ENCODE data around the gene ST14. TPM values are rescaled to one million over a fixed set of nuclear protein-coding genes. Genes with fewer than 3 reads are reported as not detected.
"Not testable (repeated sequence)": the region's sequence is repeated elsewhere in the genome, so short reads cannot be mapped to it uniquely, and the experiment has no call there.

Gene ST14
- polyA plus RNA-seq, 4 donors: 0.82 to 36.0 (median 29.7) TPM

DNA sequence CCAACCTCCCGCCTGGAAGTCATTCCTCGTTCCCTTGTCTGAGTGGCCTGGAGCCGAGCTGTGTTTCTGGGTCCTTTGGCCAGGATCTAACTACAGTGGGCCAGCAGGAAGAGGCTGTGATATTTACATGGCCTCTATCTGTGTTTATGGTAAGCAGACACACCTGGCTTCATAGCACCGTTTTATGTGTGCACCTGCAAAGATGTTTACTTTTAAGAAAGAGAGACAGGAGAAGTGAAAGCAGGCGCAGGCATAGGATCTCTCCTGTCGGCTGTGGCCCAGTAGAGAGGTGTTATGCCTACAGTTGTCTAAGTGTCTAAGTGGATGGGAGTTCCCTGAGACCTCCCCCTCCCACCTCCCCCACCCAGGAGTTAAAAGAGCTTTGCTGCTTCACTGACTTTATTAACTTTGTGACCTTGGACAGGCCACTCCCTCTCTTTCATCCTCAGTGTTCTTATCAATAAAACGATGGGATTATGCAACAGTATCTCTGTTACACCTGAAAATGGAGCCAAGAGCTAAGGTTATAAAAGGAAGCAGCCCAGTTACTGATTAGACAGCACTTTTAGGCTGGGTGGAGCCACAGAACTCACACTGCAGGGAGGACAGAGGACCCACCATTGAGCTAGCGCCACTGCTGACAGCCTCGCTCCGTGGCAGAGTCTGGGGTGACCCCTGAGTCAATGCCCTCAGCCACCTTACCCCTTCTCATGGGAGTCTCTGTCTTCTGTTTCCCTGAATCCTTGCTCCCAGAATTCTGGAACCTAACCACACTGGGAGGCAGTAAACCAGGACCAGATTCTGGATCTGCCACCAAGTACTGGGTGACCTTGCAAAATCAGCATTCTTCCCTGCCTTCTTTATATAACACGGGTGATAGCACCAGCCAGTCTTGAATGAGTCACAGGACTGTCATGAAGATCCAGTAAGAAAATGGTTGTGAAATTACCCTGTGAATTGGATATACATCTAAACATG, 22.0 kb downstream of the ST14 start:
- DNase-seq (ENCODE audit: low read depth in 4 of 4, low spot score in 3 of 4): no peak

DNA sequence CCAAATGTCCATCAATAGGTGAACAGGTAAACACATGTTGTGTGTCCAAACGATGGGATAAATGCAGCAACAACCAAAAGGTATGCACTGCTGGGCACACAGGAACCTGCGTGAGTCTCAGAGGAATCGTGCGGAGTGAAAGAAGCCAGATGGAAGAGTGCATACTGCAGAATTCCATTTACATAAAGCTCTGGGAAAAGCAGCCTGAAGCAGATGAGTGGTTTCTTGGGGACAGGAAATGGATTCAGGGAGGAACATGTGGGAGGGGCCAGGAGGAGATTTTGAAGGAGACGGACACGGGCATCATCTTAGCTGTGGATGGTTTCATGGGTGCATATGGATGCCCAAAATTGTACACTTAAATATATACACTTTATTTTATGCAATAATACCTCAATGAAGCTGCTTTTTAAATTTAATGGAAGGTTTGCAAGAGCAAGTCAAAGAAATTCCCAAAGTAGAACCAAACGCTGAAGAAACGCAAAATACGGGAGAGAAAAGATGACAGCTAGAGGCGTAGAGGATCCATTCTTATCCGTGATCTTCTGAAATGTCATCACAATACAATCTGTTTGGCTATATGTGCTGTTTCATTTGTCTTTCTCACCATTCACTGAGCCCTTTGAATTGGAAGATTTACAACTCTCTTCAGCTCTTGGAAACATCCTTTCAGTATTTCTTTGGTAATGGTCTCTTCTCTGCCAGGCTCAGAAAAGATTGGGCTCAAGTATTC, 24.5 kb downstream of the ST14 start:
- no peak for DNase-seq (ENCODE audit: low read depth in 4 of 4, low spot score in 3 of 4)

DNA sequence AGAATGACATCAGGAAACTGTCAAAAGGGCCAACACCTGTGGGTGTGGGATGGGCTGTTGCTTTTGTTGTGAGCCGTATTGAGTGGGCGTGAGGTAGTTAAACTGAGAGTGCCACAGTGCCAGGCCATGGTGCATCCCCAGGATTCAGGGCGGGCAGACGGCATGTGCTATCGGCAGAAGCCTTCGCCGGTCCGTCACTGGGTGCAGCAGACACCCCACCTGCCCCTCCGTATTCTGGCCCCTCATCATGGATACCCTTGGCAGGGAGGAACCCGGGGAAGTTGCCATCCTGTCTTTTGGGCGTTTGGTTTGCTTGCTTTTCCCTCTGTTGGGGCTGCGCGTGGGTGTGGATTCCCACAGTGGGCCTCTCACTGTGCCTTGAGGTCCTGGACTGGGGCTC, 27.5 kb downstream of the ST14 start:
- DNase-seq (ENCODE audit: low read depth in 4 of 4, low spot score in 3 of 4): no peak

DNA sequence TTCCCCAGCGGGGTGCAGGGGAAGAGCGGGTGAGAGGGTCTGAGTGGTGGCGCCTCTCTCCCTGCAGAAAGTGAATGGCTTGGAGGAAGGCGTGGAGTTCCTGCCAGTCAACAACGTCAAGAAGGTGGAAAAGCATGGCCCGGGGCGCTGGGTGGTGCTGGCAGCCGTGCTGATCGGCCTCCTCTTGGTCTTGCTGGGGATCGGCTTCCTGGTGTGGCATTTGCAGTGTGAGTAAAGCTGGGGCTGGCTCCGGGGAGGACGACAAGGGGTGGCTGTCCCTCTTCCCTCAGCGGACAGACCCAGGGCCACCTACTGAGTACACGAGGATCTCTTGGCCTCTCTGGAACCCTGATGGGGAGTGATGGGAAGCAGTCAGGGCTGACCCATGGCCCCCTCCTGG, 28.5 kb downstream of the ST14 start:
- no peak for DNase-seq (ENCODE audit: low read depth in 4 of 4, low spot score in 3 of 4)

DNA sequence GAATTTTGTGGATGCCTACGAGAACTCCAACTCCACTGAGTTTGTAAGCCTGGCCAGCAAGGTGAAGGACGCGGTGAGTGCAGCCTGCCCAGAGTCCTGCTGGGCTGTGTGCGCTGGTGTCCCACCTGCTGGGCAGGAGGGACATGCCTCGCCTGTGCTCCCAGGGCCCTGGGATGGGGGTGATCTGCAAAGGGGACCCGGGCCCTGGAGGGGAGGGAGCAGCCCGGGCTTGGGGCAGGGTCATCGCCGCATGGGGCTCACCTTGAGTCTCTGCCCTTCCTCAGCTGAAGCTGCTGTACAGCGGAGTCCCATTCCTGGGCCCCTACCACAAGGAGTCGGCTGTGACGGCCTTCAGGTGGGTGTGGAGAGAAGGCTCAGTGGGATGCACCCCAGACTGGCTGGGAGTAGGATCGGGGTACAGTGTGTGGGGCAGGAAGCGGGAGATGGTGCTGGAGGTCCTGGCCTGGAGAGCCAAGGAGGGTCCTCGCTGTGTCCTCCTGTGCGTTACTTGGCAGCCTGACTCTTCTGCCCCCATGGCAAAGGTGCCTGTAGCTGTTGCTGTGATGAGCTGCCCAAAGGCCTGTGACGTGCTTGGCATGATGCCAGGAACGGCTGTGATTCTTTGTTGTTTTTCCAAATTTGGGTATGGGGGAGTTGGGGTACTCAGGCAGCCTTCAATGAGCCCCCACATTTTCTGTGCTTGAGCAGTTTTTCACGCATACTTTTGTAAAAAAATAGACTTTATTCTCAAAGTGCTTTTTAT, 29.2 kb downstream of the ST14 start:
- DNase-seq (ENCODE audit: low read depth in 4 of 4, low spot score in 3 of 4): no peak

DNA sequence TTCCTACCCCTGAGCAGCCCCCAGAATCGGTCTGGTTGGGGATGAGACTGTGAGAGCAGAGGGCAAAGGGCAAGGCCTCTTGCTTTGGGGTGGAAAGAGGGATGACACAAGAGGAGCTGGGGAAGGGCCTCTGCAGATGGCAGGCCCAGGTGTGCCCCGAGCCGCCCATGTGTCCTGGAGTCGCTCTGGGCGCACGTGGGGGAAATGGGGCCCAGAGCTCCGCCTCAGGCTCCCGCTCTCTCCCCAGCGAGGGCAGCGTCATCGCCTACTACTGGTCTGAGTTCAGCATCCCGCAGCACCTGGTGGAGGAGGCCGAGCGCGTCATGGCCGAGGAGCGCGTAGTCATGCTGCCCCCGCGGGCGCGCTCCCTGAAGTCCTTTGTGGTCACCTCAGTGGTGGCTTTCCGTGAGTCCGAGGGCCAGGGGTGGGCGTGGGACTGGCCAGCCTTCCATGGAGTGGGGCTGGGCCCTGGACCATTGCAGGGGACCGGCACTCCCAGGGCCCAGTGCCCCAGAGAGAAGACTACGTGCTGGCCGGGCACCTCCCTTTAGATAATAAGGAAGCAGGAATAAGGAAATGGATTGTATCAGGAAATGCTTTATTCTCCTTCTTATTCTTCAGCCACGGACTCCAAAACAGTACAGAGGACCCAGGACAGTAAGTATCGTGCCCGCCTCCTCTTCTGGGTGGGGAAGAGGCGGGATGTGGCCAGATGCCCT, 30.1 kb downstream of the ST14 start:
- DNase-seq (ENCODE audit: low read depth in 4 of 4, low spot score in 3 of 4): no peak

DNA sequence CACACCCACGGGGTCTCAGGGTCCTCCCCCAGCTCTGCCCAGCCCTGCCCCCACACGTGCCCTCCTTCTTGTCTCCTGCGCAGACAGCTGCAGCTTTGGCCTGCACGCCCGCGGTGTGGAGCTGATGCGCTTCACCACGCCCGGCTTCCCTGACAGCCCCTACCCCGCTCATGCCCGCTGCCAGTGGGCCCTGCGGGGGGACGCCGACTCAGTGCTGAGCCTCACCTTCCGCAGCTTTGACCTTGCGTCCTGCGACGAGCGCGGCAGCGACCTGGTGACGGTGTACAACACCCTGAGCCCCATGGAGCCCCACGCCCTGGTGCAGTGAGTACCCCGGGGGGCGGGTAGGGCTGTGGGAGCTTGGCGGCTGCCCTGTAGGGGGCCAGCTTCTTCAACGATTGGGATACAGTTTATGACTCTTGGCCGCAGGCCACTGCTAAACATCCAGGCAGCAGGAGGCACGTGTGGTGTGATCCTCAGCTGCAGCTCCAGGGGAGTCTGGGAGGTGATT, 30.8 kb downstream of the ST14 start:
- no peak for DNase-seq (ENCODE audit: low read depth in 4 of 4, low spot score in 3 of 4)

DNA sequence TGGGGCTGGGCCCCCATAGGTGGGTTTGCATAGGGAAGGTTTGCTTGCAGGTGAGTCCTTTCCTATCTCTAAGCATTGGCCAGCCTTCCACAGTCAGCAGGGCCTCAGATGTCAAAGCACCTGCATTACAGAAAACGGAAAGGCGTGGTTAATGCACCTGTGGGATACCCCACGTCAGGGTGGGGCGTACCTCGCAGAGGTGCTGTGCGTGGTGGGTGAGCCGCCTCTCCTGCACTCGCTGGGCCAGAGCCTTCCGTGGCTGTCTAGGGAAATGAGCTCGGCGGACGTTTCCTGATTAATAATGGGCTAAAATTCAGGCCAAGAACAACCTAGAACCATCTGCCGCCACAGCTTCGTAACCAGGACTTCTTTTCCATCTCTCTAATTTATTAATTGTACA, 32.3 kb downstream of the ST14 start:
- no peak for DNase-seq (ENCODE audit: low read depth in 4 of 4, low spot score in 3 of 4)

DNA sequence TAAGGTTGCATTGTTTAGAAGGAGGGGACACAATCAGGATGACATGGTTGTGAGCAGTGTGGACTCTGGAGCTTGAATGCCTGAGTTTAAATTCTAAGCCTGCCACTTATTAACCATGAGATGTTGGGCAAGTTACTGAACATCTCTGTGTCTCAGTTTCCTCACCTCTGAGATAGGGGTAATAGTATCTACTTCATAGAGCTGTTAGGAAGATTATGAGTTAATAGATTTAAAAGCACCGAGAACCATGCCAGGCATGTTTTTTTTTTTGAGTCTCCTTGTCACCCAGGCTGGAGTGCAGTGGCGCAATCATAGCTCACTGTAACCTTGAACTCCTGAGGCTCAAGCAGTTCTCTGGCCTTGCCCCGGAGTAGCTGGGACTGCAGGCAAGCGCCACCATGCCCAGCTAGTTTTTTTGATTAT, 33.3 kb downstream of the ST14 start:
- DNase-seq (ENCODE audit: low read depth in 4 of 4, low spot score in 3 of 4): no peak

DNA sequence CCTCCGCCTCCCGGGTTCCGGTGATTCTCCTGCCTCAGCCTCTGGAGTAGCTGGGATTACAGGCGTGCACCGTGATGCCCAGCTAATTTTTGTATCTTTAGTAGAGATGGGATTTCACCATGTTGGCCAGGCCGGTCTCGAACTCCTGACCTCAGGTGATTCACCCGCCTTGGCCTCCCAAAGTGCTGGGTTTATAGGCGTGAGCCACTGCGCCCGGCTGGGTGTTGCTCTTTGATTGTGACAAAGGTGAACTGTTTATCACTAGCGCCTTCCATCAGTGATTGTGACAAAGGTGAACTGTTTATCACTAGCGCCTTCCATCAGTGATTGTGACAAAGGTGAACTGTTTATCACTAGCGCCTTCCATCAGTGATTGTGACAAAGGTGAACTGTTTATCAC, 34.0 kb downstream of the ST14 start:
- DNase-seq (ENCODE audit: low read depth in 4 of 4, low spot score in 3 of 4): not testable (repeated sequence)

DNA sequence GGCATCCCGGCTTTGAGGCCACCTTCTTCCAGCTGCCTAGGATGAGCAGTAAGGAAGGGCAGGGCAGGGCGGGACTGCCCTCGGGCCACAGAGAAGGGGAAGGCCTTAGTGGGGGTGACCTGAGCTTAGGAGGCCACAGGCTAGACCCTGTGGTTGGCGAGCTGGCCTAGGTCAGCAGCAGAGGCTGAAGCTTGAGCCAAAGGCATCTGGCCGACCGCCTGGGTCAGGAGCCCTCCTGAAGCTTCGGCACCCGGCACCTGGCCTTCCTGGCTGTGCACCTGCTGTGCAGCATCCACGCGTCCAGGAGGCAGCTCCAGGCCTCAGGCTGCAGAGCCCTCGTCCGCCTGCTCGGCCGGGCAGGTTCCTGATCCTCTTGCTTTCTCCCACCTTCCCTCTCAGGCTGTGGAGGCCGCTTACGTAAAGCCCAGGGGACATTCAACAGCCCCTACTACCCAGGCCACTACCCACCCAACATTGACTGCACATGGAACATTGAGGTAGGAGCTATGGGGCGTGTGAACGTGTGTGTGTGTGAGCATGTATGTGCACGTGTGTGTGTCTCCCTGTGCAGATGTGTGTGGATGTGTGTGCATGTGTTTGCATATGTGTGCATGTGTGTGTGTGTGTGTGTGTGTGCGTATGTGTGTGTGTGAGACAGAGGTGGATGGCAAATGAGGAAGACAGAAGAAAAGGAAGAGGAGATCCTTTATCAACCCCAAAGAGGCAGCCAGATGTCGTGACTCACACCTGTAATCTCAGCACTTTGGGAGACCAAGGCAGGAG, 34.9 kb downstream of the ST14 start:
- no peak for DNase-seq (ENCODE audit: low read depth in 4 of 4, low spot score in 3 of 4)

DNA sequence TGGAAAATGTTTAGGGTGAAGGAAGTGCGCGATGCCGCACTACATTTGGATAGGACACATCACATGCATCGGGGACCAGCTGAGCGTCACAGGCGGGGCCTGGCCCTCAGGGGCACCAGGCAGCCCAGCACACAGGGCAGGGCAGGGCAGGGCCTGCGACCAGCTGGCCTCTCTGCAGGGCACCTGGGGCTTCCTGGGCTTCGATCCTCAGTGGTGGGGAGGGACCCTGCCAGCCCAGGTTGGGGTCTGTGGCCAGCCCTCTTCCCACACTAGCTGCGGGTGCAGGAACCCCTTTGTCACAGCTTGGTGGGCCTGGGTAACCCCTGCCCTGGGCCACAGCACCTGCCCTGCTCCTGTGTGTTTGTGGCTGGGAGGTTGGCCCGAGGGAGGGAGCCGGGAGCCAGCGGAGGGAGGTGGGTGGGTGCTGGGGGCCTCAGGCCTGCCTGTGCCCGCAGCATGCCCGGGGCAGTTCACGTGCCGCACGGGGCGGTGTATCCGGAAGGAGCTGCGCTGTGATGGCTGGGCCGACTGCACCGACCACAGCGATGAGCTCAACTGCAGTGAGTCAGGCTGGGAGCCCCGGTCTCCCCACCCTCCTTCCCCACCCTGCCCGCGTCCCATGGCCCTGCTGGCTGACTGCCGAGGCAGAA, 37.9 kb downstream of the ST14 start:
- DNase-seq (ENCODE audit: low read depth in 4 of 4, low spot score in 3 of 4): no peak

DNA sequence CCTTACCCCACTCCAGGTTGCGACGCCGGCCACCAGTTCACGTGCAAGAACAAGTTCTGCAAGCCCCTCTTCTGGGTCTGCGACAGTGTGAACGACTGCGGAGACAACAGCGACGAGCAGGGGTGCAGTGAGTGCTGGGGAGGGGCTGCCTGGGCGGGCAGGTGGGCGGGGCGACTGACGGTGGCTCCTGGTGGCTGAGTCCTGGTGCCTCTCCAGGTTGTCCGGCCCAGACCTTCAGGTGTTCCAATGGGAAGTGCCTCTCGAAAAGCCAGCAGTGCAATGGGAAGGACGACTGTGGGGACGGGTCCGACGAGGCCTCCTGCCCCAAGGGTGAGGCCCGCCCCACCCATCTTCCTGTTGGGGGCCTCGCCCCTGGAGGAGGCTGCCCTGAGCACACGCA, 38.7 kb downstream of the ST14 start:
- DNase-seq (ENCODE audit: low read depth in 4 of 4, low spot score in 3 of 4): no peak

DNA sequence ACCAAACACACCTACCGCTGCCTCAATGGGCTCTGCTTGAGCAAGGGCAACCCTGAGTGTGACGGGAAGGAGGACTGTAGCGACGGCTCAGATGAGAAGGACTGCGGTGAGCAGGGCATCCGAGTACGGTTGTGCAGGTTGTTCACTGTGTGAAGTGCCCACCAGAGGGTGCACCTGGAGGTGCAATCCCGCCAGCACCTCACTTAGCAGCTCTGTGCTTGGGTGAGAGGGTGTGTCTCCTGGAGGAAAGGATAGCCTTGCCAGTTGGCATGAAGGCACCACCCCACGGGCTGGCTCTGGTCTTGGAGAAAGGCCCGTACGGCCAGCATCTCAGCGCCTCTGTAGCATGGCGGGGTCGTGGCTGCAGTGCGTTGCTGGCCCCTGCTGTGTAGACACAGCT, 39.4 kb downstream of the ST14 start:
- DNase-seq (ENCODE audit: low read depth in 4 of 4, low spot score in 3 of 4): no peak

DNA sequence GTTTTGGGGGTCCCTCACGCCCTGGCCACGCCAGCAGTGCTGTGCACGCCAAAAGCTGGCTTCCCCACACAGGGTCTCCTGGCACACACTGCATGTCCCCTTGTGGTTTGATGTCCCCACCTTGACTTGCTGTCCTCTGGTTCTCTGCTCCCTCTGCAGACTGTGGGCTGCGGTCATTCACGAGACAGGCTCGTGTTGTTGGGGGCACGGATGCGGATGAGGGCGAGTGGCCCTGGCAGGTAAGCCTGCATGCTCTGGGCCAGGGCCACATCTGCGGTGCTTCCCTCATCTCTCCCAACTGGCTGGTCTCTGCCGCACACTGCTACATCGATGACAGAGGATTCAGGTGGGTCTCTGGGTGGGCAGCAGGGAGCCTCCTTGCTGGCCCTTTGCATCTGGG, 40.2 kb downstream of the ST14 start:
- DNase-seq (ENCODE audit: low read depth in 4 of 4, low spot score in 3 of 4): no peak

DNA sequence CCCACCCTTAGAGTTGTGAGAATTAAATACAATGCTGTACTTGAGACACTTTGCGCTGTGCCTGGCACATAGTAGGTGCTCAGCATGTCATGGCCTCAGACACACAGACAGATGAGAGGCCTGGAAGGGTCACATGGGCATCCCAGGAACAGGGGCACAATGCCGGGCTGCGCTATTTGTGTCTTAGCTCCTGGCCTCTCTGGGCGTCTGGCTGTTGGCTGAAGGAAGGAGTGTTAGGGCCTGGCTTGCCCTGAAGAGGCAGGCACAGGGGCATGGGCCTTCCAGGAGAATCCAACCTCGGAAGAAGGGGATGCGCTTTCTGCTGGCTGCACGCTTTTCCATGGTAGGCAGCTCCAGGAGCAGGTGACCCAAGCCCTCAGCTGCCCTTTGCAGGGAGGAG, 41.4 kb downstream of the ST14 start:
- DNase-seq (ENCODE audit: low read depth in 4 of 4, low spot score in 3 of 4): no peak

DNA sequence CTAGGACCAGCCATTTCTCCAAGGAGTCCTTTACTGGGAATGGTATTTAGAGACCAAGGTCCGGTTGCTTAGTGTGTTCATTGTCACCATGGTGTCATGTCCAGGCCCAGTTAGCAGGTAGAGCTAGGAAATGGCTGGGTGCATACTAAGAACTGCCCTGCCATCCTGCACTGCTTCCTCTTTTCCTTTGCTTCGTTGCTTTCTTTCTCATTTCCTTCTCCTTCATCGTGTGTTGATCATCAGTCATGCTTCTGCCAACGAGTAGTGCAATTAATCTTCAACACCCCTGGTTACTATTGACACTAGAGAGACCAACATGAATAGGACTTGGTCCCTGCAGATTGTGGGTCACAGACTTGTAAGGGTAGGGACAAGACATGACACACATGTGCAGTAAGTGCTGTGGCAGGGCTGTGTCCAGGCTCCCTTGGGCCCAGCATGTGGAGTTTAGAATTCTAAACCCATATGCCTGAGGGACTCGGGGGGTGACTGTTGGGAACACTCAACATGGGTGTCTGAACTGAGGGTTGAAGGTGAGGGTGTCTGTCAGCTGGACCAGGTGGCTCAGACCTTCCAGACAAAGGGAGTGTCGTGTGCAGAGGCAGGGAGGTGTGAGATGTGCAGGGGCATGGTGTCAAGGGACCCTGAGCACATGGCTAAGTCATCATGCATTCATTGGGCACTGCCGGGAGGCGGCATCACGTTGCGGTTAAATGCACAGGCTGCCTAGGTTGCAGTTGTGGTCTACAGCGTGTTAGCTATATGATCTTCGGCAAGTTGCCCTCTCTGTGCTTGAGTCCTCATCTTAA, 42.6 kb downstream of the ST14 start:
- DNase-seq (ENCODE audit: low read depth in 4 of 4, low spot score in 3 of 4): no peak
